RWPE2 (cell line): ENCODE data around the gene CALM1.

ENCODE experiments used
- ATAC-seq: fragments of 200-7000 bp; cut with Tn5 transposase; 3 replicates; pipeline ENCODE4 v1.9.1; 2021; ENCODE audit warnings: low read depth
- DNase-seq: peaks from one replicate; pipeline ENCODE4 v3.0.0-alpha.2; 2020; ENCODE audit warnings: low spot score
- H3K27ac ChIP-seq: fragments of 450-650 bp; 2 replicates; pipeline ENCODE4 v1.5.1; 2017; ENCODE audit warnings: mild to moderate bottlenecking; ENCODE audit not compliant: poor library complexity, severe bottlenecking
- H3K27me3 ChIP-seq: fragments of 250-450 bp; sonication (Bioruptor Pico); 2 replicates; pipeline ENCODE4 v1.5.1; 2021; ENCODE audit warnings: mild to moderate bottlenecking, moderate library complexity; ENCODE audit not compliant: insufficient read depth, poor library complexity, severe bottlenecking
- H3K36me3 ChIP-seq: fragments of 250-450 bp; sonication (Bioruptor Pico); 2 replicates; pipeline ENCODE4 v1.5.1; 2020; ENCODE audit warnings: low read depth, mild to moderate bottlenecking, moderate library complexity
- H3K4me1 ChIP-seq: fragments of 250-450 bp; sonication (Bioruptor Pico); 2 replicates; pipeline ENCODE4 v1.5.1; 2021; ENCODE audit warnings: mild to moderate bottlenecking, moderate library complexity; ENCODE audit not compliant: insufficient read depth, poor library complexity, severe bottlenecking
- H3K4me3 ChIP-seq: fragments of 250-450 bp; sonication (Bioruptor Pico); 2 replicates; pipeline ENCODE4 v1.5.1; 2021; ENCODE audit warnings: mild to moderate bottlenecking, moderate library complexity; ENCODE audit not compliant: severe bottlenecking
- H3K9me3 ChIP-seq: fragments of 250-450 bp; sonication (Bioruptor Pico); 2 replicates; pipeline ENCODE4 v1.5.1; 2021; ENCODE audit warnings: mild to moderate bottlenecking, moderate library complexity; ENCODE audit not compliant: severe bottlenecking
- TF ChIP-seq, protein P1 (sequence below): fragments of 450-650 bp; IDR thresholded peaks from one replicate; pipeline ENCODE4 v1.5.1; 2017; ENCODE audit warnings: mild to moderate bottlenecking, moderate library complexity; ENCODE audit not compliant: poor library complexity, severe bottlenecking

Gene CALM1

DNA sequence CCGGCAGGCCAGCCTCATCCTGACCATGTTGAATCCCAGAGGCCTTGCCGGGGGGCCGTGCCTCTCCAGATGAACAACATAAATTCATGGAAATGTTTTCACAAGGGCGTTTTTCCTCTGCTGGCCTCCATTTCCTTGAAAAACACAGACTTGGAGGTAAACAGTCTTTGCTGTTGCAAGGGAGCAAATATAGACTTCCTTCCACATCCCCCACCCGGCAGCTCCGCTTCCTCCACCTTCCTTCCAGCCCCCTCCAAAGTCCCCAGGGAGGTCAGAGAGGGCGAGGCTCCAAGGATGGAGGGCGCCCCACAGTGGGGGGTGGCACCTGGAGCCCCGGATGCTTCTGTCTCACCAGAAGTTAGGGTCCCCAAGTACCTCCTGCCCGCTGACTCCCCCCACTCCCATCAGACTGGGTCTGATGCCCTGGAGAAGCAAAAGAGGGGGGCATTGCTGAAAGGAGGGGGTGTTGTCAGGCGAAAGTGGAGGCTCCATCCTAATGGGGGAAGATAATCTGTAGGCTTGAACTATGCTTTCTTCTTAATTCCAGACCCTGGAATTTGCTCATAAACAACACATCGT, 31.1 kb downstream of the CALM1 start:
- H3K27ac ChIP-seq: no peak overlapping the region

DNA sequence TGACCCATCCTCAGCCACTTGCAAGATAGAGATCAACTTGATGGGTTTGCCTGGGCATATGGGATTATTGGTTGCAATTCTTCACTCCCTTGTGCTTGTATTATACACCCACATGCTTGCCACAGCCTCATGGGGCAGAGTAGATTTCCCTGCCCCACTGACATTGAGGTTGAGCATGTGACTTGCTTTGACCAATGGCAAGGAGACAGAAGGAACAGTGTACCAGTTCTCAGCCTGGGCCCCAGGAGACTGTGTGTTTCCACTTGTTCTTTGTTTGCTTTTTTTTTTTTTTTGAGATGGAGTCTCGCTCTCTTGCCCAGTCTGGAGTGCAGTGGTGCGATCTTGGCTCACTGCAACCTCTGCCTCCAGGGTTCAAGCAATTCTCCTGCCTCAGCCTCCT, 31.8 kb downstream of the CALM1 start:
- no peaks in the 10 kb centered on the region for H3K36me3 ChIP-seq
- ATAC-seq (no peak), DNase-seq (no peak)
- no peaks in the 10 kb centered on the region for H3K27me3 ChIP-seq
- H3K9me3 ChIP-seq: no peaks in the 10 kb centered on the region
- no peaks in the 10 kb centered on the region for H3K4me1 ChIP-seq
- H3K27ac ChIP-seq: no peak overlapping the region
- TF ChIP-seq, protein P1, sequence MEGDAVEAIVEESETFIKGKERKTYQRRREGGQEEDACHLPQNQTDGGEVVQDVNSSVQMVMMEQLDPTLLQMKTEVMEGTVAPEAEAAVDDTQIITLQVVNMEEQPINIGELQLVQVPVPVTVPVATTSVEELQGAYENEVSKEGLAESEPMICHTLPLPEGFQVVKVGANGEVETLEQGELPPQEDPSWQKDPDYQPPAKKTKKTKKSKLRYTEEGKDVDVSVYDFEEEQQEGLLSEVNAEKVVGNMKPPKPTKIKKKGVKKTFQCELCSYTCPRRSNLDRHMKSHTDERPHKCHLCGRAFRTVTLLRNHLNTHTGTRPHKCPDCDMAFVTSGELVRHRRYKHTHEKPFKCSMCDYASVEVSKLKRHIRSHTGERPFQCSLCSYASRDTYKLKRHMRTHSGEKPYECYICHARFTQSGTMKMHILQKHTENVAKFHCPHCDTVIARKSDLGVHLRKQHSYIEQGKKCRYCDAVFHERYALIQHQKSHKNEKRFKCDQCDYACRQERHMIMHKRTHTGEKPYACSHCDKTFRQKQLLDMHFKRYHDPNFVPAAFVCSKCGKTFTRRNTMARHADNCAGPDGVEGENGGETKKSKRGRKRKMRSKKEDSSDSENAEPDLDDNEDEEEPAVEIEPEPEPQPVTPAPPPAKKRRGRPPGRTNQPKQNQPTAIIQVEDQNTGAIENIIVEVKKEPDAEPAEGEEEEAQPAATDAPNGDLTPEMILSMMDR: no peak
- no peak overlapping the region for H3K4me3 ChIP-seq

More for the DNA sequence above, 31.1 kb downstream of the CALM1 start:
- TF ChIP-seq, protein P1: no peak
- no peak for DNase-seq
- H3K27me3 ChIP-seq: no peaks in the 10 kb centered on the region
- no peaks in the 10 kb centered on the region for H3K36me3 ChIP-seq
- H3K4me3 ChIP-seq: no peak overlapping the region
- no peak for ATAC-seq
- no peaks in the 10 kb centered on the region for H3K4me1 ChIP-seq
- no peaks in the 10 kb centered on the region for H3K9me3 ChIP-seq

DNA sequence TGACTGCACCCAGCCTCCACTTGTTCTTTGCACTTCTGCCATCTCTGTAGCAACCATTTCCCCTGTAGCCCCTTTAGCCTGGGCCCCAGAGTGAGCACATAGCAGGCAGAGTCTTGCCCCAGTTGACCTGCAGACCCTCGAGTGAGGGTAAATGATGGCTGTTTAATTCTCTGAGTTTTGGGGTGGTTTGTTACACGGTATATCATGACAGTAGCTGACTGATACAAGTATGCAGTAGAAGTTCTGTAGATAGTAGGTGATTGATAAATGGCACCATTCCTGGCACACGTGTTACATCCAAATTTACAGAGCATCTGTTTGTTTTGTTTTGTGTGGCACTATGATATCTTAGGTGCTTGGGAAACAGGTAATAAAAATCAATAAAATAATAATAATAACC, 32.4 kb downstream of the CALM1 start:
- no peak overlapping the region for H3K4me3 ChIP-seq
- no peaks in the 10 kb centered on the region for H3K4me1 ChIP-seq
- no peaks in the 10 kb centered on the region for H3K27me3 ChIP-seq
- TF ChIP-seq, protein P1: no peak
- no peaks in the 10 kb centered on the region for H3K36me3 ChIP-seq
- DNase-seq: no peak
- no peak overlapping the region for H3K27ac ChIP-seq
- no peaks in the 10 kb centered on the region for H3K9me3 ChIP-seq
- ATAC-seq: no peak

DNA sequence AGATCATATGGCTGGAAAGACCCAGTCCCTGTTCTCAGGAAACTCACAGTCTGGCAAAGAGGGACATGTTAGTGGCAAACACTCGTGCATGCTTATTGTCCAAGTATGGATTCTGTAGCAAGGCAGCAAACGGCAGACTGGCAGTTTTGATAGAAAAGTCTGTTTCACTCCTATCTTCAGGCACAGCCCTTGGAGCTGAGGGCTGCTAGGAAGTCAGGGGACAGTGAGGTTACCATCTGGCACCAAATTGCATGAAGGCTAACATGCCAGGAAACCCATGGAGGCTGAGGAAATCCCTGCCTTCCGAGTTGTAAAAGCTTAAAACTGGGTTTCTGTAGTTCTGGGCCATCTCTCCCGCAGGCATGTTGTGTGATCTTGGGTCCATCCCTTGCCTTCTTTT, 32.9 kb downstream of the CALM1 start:
- ATAC-seq: no peak
- no peaks in the 10 kb centered on the region for H3K9me3 ChIP-seq
- TF ChIP-seq, protein P1: no peak
- no peak for DNase-seq
- no peaks in the 10 kb centered on the region for H3K36me3 ChIP-seq
- H3K27me3 ChIP-seq: no peaks in the 10 kb centered on the region
- H3K4me3 ChIP-seq: no peak overlapping the region
- H3K4me1 ChIP-seq: no peaks in the 10 kb centered on the region
- no peak overlapping the region for H3K27ac ChIP-seq

DNA sequence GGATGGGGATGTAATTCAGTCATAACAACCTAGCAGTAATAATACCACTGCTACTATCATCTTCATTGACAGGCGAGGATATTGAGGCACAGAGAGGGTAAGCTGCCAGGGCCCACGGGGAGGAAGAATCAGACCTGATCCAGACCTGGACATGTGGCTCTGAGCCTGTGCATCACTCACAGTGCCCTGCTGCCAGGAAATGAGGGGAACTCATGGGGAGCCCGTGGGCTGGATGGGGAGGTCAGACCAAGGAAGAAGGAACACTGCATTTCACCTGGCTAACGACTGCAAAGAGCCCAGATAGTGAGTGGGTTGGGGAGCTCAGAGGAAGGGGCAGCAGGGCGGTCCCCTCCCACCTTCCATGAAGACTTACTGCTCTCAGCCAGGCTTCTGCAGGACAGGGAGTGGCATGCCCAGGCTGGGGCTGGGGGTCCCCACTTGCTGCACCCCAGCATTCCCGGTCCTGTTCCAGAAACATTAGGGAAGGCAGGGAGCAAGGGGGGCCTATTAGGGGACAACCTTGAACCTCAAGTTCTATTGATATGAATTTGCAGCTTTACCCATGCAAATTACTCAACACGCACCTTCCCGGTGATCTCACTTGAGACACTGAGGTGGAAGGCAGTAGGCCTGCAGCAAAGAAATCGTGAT, 37.7 kb downstream of the CALM1 start:
- TF ChIP-seq, protein P1: no peak
- Histone ChIP-seq H3K4me3 (no peak overlapping the region), H3K27me3 (no peaks in the 10 kb centered on the region), H3K27ac (no peak overlapping the region), H3K36me3 (no peaks in the 10 kb centered on the region), H3K4me1 (peaks cover 9% of the 10 kb centered on the region), H3K9me3 (no peaks in the 10 kb centered on the region)
- ATAC-seq: no peak
- DNase-seq: no peak
